ENCODE measurements around the gene GRB10.
"Not testable (repeated sequence)": the region's sequence is repeated elsewhere in the genome, so short reads cannot be mapped to it uniquely, and the experiment has no call there.

GRB10 gene

DNA sequence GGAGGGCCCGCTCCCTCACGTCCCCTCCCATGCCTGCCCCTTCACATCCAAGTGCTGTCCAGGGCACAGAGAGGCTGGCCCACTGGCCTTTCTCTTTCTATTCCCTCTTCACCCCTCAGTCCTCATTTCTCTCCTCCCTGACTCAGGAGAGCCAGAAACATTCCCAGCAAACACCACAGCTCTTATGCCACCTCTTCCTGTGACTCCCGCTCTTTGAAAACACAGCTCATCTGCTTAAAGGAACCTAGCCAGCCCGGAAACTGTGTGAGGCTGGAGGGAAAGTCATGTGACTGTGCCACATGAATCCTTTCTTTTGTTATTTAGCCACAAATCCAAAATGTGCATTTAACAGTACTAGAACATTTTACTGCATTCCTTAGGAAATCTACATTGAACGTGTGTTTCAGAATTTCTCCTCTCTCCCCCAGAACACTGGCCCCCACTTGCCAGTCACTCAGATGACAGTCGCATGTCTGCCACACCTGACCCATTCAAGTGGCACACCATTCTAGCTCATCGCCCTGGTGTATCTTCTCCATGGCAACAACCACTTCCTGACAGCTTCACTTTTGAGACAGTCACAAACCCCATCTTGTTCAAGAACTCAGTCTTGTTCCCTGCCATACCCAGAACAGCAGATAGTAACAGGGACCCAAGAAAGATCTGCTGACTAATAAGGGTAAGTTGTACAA, 42.8 kb downstream of the GRB10 start:
- no peak for DNase-seq

DNA sequence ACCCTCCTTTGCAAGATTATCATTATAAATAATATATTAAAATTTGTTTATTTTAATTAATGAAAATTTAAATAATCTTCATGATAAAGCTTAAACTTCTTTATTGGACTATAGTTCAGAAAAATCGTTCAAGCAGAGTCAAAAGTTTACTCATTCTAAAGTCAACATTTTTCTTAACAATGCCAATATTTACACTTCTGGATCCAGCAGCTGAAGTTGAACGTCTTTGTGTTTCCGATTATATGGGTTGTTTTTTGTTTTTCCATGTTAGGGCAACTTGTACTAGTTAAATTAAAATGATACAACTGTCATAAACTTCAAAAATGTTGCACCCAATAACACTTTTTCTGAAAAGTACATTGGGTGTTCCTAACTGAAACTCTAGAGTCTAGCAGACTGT, 43.8 kb downstream of the GRB10 start:
- DNase-seq, result no peak

DNA sequence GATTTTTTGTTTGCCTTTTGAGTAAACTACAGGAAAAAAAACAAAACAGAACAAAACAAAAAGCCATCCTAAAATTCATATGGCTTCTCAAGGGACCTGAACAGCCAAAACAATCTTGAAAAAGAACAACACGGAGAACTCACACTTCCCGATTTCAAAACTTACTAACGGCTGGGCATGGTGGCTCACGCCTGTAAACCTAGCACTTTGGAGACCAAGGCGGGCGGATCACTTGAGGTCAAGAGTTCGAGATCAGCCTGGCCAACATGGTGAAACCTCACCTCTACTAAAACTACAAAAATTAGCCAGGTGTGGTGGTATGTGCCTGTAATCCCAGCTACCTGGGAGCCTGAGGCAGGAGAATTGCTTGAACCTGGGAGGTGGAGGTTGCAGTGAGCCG, 46.9 kb downstream of the GRB10 start:
- DNase-seq, result not testable (repeated sequence)

DNA sequence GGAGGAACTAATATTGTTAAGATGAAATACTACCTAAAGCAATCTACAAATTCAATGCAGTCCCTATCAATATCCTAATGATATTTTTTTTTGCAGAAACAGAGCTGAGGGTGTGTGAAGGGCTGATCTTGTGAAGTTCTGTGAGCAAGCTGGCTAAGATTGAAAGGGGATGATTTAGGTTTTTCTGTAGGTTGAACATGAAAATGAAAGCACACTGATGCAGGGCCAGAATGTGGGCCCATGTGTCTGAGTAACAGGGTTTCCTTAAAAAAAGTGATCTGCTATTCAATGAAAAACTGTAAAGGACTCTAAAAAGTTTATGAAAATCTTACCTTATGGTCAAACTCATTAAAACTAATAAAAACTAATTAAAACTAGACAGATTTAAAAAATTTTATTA, 47.4 kb downstream of the GRB10 start:
- DNase-seq, result no peak

DNA sequence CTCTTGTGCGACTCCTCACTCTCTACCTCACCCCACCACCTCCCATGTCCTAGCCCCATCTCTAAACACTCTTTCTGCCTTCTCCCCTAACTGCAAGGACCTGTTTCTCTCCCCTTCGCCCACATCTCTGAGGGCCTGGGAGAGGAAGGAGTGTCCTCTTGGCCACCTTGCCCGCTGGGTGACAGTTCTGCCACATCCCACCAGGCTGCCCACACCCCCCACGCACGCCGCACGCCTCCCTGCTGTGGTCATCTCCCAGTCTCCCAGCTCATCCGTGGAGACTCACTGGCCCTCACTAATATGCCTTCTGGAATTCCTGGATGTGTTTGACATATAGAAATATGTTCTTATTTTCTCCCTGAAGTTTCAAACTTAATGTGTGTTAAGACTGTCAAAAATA, 48.5 kb downstream of the GRB10 start:
- no peak for DNase-seq

DNA sequence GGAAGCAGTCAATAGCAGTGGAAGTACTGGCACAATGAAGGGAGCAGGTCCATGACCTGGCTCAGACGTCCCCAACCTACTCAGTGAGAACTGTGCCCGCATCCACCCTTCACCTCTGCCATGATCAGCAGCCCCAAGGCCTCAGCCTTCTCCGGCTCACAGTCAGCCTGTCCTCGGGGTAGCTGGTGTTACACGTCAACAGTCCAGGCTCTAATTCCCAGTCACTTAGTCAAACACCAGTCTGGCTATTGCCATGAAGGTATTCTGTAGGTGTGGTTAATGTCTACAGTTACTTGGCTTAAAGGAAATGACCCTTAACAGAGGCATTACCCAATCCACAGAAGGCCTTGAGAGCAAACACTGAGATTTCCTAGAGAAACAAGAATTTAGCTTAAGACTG, 49.1 kb downstream of the GRB10 start:
- no peak for DNase-seq

DNA sequence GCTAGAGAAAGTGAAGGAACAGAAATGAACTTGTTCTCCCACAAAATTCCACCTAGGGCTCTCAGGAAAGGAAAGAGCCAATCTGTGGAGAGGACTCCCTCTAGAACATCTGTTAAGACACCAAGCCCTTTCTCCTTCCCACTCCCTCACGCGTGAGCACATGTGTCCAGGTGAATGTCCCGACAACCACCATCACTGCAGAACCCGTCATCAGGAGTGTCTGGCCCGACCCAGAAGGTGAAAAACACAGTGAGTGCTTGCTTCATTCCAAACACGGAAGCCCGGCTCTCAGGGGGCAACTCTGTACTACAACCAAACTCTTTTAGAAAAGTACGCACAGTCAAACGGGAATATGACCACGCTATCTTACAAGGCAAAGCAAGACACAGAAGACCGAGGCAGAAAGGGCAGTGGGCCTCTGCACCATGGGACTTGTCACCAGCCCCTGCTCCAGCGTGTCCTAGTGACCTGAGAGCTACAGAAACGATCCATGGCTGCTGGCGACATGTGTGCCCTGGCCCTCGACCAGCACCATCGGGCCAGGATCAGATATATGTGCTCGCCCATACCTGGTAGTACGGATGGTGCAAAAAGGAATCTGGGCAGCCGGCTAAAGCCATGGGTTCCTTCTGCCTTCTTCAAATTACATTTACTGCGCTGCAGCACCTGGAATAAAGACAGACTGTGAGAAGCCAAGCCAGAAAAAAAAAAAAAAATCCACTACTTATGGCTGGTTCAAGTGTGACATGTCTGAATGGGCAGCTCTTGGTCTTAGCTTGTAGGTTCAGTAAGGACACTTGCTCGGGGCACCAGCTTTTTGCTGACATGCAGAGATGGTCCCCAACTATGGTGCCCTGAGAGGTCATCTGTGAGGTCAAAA, 50.8 kb downstream of the GRB10 start:
- no peak for DNase-seq

DNA sequence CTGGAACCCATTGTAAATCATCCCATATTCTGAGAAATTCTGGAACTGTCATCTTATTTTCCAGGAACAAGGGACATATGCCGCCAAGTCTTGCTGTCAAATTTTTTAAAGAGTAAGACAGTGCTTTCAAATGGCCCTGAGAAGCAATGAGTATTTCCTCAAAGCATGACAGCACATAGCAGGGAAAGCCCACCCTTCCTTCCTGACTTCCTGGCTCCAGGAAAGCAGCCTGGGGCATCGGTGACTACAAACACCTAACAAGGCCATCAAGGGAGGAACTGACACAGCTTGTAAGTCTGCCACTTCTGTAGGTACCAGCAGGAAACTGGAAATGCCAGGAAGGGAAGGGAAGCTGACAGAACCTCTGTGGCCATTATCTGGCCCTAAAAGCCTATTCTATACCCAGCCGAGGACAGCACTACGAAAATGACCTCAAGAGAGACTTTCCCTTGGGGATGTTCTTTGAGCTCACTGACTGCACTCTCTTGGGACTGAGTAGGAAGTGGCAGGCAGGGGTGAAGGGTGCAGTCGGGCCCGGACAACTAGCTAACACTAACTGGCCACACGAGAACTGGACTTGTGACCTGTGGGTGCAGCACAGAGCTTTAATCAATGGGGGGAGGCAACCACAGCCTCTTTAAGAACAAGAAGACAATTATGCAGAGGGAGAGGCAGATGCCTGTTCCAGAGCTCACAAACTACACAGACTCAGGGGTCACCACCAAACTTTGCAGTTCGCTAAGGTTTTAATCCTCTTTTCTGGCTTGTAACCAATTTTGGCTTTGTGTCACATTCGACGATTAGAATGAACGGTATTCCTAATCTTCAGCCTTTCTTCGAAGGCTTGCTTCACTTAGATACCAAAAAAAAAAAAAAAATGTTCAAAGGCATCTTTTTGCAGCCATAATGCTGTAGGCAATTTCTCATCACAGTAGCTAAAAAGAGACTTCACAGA, 52.0 kb downstream of the GRB10 start:
- no peak for DNase-seq

DNA sequence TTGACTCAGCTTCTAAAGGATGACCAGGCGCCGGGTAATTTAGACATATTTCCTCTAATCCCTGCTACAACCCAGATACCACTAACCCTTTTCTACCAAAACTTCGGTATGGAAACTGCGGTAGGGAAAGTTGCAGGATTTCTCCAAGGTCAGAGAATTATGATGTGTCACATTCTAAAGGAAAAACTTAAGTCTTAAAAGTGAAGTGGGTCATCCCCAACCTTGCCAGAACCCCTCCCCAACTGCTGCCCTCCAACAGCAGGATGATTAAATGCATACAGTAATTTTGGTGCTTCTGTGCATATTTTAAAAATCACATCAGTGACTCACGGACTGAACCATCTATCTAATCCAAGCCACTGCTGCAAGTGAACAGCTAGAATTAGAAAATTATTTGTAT, 52.7 kb downstream of the GRB10 start:
- DNase-seq, result no peak

DNA sequence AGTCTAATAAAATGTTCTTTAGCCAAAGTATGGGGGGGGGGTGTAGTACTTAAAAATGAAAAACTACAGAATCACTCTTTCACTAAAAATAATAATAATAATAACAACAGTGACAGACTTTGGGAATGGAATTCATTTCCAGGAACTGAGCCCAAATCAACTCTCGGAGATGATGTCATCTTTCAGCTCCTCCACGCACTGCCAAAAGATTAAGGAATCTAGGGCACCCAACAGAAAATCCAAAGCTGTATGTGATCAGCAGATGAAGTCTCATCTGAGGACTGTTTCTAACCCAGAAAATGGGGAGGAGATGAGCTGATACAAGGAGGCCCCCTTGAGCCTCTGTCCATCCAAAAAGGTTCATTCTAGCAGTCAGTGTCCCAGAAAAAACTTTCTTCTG, 54.5 kb downstream of the GRB10 start:
- no peak for DNase-seq

DNA sequence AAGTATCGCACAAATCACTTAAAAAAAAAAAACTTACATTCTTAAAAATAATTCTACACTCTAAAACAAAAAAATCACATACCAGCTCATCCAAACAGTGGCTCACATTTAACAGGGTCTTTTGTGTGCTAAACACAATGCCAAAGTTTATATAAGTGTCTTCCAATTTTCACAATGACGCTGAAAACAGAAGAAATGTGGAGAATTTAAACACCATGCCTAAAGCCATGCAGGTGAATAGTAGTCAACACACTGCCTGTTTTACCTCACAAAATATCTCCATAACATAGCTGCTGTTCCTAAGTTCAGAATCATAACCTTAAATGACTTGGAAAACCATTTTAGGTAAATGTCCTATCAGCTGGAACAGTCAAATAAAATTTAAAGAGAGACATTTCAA, 55.0 kb downstream of the GRB10 start:
- DNase-seq, result no peak

DNA sequence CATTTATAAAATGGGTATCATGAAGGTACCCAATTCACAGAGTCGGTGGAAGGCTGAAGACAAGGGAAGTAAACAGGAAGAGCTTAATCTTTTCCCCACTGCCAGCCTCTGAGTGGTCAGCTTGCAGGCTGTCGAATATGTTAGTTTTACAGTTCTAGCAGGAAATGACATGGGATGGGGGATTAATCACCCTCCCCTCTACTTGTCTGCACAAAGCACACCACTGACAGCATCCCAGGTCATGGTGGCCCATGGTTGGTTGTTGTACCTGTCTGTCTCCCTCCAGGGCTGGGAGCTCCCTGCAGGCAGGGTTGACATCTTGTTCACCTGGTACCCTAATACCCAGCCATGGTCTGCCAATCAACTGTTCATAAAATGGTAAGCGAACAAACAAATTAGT, 55.6 kb downstream of the GRB10 start:
- DNase-seq, result no peak

DNA sequence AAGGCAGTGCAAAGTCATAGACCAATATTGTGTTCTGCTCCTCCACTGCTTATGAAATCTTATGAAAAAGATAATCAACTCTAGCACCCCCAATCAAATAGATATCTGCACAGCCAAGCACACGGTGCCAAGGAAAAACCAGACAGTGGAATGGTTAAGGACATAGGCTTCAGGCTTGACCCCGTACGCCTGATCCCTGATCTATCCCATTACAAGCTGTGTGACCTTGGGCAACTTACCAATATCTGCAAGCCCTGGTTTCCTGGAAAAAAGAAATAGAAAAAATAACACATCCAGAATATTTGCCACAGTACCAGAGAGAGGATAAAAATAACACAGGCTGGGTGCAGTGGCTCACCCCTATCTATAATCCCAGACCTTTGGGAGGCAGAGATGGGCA, 56.9 kb downstream of the GRB10 start:
- no peak for DNase-seq

DNA sequence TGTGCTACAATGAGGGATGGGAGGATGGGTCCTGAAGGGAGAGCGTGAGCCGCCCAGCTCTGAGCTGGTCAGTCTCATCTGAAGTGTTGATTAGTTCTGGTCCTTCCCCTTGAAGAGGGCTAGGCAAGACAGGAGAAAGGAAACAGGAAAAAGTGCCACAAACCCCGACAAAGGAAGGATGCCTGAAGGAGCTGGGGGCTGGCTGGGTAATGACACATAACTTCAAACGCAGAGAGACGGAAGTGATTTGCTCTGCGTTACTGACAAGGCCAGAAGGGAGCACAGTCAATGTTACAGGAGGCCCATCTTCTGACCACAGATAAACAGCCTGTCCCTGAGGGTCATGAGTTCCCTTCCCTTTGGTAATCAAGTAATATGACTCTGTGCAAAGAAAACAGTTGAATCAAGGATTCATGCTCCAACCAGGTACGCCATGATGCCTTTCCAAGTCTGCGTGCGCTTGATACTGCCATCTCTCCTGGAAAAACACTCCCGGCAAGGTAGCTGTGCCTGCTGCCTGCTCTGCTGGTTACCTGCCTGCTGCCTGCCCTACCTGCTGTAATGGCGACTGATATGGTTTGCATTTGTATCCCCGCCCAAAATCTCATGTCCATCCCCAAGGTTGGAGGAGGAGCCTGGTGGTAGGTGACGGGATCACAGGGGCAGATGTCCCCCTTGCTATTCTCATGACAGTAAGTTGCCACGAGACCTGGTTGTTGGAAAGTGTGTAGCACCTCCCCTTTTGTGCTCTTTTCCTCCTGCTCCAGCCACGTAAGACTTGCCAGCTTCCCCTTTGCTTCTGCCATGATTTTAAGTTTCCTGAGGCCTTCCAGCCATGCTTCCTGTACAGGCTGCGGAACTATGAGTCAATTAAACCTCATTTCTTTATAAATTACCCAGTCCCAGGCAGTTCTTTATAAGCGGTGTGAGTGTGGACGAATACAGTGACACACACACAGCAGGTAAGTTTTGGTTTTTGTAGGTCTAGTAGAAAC, 57.9 kb downstream of the GRB10 start:
- no peak for DNase-seq

DNA sequence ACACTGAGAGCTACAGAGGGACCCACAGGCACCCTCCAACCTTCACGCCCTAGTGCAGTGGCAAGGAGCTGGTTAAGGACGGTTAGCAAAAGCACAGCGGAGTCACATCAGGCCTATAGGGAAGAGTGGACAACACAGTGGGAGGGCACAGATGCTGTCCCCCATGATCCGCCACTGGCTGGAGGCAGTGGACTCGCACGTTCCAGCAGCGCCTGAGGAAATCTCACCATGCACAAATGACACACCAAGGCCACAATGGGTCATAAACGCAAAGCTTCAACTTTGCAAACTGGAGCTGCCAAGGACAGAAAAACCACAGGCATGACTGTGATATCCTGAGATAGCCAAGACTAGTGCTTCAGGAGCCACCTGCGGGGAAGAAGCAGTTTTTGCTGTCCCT, 58.8 kb downstream of the GRB10 start:
- DNase-seq, result no peak

DNA sequence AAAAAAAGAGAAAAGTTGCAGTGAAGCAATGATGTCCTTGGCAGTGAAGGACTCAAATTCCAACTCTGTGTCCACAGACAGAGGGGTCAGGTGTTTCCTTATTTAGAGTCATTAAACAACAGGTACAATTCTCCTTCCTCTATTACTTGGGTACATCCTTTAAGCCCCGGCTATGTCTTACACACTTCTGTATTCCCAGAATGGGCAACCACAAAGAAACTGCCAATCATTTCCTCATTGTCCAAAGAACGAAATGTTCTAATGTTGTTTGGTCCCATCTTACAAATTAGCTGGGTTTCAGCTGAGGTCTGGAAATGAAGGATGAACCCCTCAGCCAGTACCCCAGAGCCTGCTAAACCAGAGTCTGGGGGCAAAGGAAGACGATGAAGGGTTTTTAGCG, 59.5 kb downstream of the GRB10 start:
- no peak for DNase-seq

DNA sequence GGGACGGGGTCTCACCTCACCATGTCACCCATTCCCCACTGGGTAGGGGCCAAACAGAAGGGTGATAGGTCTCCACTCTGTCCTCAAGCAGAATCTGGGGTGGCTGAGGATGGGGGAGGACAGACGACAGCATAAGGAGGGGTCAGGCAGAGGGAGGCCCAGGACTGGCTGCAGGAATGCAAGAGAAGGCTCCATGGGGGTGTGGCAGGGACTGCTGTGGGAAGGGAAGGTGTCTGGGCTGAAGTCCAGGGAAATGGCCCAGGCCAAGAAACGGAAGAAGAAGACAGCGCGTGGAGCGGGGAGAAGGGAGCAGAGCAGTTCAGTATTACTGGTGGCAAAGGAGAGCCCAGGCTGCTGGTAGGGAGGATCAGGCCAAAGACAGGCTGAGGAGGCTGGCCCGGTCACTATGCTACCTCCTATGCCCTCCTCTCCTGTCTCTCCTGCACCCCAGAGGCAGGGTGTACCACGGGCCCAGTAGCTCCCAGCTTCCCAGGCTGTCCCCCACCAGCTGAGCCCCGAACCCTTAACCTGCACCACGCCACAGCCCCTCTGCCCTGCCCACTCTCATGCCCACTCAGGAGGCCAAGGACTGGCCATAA, 60.9 kb downstream of the GRB10 start:
- no peak for DNase-seq

DNA sequence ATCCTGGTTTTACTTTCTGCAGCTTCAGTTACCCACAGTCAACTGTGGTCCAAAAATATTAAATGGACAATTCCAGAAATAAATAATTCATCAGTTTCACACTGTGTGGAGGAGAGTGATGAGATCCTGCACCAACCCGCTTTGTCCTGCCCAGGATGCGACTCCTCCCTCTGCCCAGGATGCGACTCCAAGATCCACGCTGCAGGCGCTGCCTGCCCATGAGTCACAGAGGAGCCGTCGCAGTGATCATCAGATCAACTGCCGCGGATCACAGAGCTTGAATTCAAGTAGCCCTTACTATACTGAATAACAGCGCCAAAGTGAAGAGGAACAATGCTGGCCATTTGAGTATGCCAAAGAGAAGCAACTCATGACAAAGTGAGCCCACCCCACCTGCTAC, 61.5 kb downstream of the GRB10 start:
- no peak for DNase-seq

DNA sequence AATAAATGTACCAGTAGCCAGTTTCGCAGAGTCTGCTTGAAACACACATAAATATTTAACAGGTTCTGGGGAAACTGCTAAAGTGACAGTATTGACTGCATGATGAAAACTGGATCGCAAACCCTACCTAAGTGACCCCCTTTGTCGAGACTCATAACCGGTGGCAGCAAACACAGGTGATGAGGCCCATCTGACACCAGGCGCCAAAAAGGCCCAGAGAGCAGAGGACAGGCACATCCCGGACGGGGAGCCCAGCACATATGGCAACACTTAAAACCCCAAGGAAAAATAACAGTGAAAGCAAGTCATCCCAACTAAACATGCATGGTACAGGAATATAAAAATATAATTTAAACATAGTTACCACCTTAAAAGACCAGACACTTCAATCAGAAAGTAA, 62.4 kb downstream of the GRB10 start:
- no peak for DNase-seq

DNA sequence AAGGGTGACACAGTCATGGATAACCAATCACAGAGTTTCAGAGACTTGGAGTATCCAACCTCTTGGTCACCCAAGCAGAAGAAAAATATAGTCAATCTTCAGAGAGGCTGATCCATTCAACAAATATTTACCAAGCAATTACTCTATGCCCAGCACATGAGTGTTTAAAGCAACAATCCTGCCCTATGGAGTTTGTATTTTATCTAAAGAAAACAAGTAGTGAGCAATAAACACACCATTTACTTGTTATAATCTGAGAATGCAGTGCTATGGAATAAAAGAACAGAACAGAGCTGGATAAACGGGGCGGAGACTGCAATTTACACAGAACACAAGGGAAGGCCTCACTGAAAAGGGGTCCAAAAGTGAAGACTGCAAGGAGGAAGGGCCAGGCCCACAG, 63.8 kb downstream of the GRB10 start:
- DNase-seq, result no peak

DNA sequence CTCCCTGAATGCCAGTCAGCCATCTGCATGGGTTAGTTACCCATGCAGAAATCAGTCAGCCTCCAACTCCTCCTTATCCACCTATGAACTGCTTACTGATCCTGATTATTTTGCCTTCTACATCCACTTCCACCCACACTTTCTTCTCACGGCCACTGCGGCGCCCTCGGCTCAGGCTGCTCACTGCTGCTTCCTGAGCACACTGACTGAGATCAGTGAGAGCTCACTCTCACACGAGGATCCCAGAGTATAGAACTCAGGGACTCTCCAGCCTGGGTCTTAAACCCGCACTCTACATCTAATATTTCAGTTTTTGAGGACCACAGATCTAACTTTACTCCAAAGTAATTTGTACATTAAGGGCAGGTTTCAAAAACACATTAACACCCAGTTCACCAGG, 64.4 kb downstream of the GRB10 start:
- no peak for DNase-seq

DNA sequence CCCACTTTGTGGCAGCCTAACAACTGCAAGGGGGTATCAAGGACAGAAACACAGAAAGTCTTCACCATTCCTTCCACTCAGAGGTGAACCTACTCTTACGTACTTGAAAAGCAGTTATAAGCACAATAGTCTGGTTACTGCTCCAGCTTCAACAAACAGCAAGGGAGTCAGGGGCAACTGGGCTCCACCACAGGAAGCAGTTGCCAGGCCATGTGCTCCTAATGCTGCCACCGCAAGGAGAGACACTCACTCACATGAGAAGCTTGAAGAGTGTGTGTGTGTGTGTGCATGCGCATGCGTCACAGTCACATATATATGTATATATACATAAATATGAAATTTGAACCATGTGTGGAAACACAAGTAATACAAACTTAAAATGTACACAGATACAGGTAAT, 65.5 kb downstream of the GRB10 start:
- no peak for DNase-seq
